Fibroblast of skin of scalp (primary cell): ENCODE measurements around the gene ETV7.
"Not testable (repeated sequence)": the region's sequence is repeated elsewhere in the genome, so short reads cannot be mapped to it uniquely, and the experiment has no call there.

Experiments used
- DNase-seq: peaks from one replicate; pipeline ENCODE4 v3.0.0-alpha.2; 2013

Gene ETV7

DNA sequence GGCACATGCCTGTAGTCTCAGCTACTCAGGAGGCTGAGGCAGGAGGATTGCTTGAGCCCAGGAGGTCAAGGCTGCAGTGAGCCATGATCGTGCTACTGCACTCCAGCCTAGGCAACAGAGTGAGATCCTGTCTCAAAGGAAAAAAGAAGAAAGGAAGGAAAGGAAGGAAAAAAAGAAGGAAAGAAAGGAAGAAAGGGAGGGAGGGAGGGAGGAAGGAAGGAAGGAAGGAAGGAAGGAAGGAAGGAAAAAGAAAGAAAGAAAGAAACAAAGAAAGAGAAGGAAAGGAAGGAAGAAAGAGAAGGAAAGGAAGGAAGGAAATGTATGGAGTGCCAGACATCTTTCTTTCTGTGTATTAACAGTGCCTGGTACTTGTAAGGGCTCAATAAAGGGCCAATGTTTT, 49.2 kb downstream of the ETV7 start:
- DNase-seq = not testable (repeated sequence)

DNA sequence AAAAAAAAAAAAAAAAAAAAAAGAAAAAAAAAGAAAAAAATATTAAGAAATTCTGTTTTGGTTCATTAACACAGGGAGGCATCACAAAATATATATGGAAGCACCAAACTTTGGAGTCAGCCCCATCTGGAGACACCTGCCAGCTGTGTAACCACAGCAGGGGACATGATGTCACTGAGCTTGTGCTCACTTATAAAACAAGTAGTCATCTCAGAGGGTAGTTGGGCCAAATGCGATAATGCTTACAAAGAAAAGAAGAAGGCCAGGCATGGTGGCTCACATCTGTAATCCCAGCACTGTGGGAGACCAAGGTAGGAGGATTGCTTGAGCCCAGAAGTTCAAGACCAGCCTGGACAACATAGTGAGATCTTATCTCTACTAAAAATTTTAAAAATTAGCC, 49.7 kb downstream of the ETV7 start:
- DNase-seq = no peak

DNA sequence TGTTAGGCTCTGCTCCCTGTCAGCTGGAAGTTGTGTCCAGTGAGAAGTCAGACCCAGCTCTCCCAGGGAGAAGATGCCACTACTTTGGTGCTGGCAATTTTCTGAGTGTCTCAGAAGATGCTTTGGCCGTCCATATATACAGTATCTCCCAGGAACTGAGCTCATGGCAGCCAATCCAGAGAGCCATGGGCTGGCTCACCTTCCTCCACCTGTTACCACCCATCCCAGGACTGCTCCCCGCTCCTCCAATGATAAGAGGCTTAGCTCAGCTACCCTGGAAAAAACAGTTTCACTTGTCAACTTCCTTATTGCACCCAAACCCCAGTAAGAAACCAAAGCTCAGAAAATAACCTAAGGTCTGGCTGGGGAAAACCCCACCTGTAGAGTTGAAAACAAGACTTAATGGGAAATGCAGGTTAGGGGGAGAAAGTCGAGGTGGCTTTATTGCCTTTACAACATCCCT, 50.7 kb downstream of the ETV7 start, which contains the start of gene BNIP5:
Gene BNIP5 (minus strand): TSS at position 110 of the 463 bp plus-strand sequence. CDS start 6,198 bp downstream, outside the sequence.
- no peak for DNase-seq

DNA sequence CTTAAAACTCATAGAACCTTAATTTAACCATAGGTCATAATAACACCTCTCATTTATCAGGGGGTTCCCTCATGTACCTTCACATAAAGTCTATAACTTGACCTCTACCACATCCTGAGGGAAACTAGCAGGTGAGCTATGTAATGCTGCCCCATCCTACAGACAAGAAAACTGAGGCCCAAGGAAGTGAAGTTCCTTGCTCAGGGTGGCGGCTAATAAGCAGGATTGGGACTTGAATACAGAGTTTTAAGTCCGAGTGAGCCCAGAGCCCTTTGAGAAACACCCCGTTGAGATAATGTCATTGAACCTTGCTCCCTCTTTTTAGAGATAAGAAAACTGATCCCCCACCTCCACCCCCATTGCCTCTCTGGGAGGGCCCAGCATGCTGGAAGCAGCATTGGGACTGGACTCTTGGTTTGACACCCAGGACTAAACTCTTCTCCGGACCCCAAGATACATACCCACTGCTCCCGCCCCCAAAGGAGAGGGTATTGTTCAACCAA, 51.2 kb downstream of the ETV7 start:
- no peak for DNase-seq

DNA sequence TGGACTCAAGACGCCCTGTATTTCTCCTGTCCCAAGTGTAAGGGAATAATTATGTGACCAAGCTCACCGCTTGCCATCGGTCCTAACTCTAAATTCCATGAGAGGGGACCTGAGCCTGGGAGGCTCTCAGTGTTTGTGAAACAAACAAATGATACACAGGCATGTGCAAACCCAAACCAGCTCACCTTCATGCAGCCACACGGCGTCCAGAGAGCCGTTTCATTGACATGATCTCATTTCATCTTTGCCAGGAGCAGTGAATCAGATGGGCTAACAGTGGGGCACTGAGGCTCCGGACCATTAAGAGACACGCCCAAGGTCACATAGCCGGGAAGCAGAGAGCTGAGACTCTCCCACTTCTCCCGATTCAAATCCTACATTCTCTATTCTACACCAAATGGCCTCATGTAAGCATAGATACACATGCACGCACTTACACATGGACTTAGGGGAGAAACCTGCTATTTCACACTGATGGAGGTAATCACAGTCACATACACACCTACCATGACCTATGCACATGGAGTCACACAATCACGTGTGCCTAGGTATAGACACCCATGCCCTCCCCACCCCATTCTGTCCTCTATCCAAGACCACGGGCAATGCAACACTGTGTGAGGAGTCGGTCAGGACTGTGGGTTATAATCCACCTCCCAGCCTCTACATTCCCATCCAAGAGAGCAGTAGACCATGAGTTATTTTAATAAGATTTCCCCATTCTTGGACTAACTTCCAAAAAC, 51.8 kb downstream of the ETV7 start:
- DNase-seq = no peak

DNA sequence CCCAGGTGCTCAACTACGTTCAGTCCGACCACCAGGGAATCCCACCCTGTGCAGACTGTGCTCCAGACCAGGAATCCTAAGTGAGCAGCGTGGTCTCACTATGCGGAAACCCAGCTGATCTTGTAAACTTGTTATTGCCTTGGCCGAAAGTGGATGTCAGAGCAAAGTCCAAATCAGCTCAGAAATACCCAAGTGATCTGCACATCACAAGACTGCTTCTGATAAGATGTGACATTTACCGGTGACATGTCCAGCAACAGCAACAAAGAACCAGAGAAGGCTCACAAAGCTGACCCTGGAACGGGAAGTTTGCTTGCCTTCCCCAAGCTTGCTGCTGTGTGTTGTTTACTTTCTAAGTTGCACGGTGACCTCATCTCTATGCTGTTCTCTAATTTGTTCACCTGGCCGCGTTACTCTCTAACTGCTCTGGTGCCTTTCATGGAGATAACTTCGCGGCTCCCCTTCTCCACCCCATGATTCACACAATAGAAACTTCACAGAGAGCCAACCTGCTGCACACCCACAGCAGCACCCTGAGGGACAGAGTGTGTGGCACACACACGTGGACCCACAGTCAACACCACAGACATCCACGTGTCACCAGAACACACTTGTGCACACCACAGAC, 52.5 kb downstream of the ETV7 start:
- DNase-seq = no peak

DNA sequence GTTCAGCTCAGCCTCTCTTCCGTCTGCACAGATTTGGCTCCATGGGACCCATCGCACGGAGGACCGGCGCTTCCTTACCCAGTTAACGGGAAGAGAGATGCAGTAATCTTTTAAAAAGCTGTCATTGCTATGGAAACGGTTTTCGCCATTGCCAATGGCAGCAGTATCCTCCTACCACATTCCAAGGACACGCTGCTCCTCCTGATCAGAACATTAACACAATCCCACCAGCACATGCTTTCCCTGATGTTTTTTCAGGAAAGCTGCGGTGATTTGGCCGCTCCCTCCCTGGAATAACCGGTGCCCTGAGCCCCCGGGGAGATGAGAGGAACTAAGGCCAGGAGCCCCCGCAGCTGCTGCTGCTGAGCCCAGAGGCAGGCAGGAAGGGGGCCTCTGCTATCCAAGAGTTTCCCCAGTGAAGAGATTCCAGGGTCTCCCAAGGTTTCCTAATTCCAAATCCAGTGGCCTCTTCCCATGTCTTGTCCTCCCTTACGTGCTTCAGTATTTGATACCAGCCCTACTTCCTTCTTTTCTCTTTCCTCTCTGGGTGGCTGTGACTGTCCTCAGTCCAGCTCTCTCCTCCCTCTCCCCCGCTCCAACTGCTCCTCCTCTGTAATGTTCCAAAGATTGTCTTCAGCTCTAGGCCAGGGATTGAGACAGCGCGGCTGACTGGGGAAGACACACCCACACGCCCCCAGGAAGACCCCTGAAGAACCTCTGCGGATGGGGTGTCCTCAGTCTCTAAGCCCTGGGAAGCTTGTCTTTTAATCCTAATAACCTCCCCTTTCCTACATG, 53.3 kb downstream of the ETV7 start:
- peak; percentile 25 for DNase-seq

DNA sequence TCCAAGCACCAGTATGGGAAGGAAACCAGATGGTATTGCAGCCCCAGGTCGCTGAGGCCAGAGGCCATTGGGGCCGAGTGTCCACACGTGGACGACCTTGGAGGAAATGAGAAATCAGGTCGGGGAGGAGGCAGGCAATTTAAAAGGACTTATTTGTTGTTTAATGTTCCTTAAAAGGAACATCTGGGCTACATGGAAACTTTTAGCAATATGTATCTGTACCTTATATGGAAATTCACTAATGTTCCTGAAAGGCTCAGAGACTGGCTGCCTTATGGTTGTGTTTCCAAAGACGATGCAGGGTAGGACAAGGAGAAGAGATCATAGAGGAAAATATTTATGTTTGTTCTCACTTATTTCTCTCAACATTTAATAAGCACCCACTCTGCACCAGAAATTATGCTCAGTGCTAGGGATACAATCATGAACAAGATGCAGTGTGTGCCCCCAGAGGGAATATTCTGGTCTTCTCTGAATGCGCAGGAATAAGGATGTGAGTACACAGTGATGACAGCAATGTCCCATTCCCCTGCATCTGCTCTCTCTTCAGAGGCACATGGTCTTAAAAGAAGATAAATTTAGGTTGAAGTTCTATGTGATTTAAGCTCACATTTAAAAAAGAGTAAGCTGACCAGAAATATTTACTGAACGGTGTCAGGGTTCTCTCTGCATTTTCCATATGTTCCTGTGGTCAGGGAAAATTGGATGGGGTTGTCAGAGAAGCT, 54.1 kb downstream of the ETV7 start:
- DNase-seq = no peak

DNA sequence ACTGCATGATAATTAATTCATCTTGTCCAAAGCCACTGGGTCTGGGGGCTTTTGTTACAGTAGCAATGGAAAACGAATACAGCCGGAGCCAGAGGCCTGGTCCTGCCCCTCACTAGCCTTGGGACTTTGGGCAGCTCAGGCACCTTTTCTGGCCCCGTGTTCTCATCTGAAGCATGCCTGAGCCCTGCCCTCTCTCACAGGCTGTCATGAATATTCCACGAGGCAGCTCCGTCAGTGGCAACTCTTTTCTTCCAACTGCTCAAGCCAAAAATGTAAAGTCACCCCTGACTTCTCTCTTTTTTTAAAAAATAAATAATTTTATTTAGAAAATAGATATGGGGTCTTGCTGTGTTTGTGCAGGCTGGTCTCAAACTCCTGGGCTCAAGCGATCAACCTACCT, 56.1 kb downstream of the ETV7 start:
- no peak for DNase-seq

DNA sequence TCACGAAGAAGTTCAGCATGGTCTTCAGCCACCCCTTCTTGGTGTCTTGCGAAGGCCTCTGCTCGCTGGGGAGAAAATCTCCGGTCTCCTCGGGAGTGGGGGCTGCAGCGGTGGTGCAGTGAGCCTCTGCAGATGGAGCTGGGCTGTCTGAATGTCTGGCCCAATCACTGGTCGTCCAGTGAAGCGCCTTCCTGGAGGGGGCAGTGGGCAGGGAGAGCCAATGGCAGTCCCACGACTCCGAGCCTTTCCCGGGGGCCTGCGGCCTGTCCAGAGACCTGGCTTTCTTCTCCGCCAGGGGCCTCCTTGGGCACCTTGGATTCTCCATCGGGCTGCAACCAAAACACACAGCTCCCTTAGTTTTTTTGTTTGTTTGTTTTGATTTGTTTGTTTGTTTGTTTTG, 57.1 kb downstream of the ETV7 start:
- no peak for DNase-seq

DNA sequence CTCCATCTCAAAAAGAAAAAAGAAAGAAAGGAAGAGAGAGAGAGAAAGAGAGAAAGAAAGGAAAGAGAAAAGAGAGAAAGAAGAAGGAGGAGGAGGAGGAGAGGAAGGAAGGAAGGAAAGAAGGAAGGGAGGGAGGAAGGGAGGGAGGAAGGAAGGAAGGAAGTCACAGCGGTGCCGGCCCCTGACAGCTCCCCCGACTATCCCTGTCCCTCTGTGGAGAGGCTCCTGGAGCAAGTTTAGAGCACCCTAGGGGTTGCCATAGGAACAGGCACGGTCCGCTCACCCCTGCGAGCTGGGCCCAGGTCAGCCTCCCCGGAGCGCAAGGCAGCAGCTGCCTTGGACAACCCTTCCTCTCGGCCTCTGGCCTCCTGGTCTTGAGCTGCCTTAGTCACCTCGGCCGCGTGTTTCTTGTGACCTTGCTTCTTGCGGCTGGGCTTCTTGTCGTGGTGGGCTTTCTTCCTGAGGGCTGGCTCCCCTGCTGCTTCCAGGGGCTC, 57.6 kb downstream of the ETV7 start:
- DNase-seq = no peak

DNA sequence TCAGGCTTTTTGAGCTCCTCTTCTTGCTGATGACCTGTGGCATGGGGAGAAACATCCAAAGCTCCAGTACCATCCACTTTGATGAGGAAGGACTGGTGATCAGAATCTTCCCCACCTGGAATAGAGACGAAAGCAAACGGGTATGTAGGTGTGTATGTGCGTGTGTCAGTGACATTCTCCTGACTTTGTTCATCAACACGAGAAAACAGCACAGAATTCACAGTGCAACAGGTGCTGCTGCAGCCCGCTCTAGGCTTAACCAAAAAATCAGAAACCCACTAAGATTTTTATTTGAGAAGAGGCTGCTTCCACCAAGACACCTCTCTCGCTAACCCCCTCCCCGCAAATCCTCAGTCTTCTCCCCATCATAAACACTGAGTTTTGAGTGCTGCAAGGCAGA, 58.9 kb downstream of the ETV7 start:
- no peak for DNase-seq

DNA sequence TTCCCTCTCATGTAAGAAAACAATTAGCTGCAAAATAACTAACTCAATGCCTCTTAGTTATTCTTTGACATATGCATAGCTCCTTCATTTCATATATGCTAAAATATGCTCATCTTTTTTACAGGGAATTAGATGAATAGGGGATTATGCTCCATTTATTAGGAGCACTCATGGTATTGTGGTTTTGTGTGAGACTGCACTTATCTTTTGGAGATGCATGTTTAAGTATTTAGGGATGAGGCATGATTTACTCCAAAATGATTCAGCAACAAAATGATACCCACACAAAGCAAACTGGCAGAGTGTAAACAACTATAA, 59.6 kb downstream of the ETV7 start:
- no peak for DNase-seq

DNA sequence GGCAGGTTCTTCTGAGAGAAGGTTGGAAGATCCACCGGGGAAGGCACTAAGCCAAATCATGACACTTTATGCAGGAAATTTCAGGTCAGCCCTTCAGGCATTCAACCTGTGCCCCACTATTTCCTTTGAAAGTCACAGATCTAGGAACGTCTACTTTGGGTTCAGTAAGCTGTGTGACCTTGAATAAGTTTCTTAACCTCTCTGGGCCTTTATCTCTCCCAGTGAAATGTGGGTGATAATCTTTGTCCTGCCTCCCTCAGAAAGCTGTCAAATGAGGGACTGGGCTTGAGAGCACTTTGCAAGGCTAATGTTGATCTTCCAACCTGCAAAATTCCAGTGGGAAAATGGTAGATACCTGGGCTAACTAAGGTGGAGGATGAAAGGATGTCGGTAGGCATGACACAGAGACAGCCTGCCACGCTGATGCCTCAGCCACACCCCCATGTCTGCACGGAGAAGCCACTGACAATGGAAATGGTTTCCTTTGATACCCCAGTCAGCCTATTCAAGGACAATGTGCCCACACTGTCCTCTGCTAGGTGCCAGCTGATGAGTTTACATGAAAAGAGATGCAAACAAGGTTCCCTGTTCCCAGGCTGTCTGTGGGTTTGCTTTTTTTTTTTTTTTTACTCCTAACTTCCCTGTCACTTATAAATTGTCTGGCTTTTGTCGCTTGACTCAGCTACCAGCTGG, 60.1 kb downstream of the ETV7 start:
- DNase-seq = no peak

DNA sequence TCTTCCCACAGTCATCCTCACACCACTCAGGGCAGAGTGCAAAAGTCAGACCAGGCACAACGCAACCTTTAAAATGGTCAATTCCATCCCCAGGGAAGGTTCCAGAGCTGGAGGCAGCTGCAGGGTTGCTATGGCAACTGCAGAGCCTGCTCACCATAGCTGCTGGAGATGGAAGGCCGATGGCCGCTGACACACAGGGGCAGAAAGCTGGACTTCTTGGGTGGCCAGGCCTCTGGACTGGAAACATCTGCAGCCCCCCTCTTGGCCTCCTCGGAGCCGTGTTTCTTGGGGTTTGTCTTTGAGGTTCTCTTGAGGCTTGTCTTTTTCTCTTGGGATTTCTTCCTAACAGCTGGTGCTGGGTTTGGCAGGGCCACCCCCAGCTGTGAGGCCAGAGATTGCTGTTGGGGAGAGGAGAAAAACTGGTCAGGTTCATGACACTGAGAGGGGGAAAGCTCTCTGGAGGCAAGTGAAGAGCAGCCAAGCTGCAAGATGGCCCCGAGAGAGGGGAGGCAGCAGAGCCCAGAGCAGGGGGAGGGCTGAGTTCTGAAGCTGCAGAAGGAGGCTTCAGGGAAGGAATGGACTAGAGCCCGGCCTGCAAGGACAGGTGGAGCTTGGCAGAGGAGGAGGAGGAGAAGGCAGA, 61.0 kb downstream of the ETV7 start:
- peak; percentile 10 for DNase-seq

DNA sequence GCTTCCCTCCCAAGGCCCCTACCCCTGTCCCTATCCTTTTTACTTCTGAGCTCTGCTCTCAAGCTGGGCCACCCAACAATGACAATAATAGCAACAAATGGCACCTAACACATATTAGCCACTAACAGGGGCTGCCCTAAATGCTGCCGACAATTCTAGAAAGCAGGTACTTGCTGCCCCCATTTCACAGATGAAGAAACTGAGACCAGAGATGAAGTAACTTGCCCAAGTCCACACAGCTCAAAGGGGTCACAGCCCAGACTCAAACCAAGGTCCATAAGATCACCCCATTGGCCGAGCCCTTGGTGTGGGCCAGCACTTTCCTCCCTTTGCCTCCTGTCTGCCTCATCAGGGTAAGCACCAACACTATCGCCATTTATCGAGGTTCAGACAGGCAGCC, 62.8 kb downstream of the ETV7 start:
- no peak for DNase-seq

DNA sequence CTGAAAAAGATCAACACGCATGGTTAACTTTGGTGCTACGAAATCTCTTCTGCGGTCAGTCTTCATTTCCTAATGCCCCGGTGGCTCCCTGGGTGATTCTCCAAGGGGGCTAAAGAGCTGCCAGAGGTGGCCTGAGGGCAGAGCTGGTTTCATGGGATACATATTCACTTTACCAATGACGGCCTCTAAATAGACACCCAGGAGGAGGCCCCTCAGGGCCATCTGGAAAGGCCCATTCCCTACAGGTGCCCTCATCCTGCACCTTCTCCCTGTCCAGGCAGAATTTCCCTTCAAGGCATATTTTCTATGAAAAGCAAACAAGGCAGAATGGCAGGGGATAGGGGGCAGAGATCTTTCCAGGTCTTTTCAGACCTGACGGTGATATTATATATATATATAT, 63.3 kb downstream of the ETV7 start:
- no peak for DNase-seq

DNA sequence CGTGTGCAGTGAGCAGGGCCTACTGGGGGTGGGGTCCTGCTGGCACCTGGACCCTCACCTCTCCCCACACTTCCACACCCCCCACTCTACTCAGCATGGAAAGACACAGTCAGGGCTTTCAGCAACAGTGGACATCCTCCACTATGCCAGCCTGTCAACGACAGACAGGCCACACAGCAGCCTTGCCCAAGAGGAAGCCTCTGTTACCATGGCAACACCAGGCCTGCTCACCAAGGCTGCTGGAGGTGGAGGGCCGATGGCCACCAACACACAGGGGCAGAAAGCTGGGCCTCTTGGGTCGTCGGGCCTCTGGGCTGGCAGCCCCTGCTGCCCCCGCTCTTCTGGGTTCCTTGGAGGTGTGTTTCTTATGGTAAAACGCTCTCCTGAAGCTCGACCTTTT, 64.4 kb downstream of the ETV7 start:
- DNase-seq = no peak

DNA sequence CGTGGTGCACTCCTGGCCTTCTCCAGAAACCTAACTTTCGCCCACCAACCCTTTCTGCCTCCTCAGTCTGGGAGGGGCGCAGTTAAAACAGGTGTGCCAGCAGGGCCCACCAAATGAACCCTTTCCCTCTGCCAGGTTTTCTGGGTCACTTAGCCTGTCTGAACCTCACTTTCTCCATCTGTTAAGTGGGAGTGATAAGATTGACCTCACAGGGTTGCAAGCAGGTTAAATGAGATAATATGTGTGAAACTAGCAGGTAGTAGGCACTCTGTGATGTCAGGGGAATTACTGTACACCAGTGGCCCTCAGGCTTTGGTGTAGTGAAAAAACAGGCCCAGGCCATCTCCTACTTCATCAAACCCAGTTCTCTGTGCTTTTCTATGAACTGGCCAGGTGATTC, 64.9 kb downstream of the ETV7 start:
- no peak for DNase-seq

DNA sequence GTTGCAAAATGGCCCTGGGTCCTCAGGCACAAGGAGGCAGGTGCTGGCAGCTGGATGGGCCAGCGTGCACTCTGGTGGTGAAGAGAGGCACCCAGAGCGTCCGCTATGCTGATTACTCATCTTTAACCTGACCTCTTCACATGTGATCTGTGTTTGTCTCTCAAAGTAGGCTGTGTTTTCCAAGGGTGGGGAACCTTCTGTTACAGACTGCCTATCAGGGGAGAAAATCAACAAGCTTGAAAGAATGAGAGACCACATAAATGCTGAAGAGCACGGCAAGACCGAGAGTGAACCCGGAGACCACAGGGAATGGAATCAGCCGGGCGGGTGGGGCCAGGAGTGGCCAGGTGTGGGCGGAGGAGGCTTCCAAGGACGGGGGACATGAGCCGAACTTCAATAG, 67.0 kb downstream of the ETV7 start:
- DNase-seq = no peak

DNA sequence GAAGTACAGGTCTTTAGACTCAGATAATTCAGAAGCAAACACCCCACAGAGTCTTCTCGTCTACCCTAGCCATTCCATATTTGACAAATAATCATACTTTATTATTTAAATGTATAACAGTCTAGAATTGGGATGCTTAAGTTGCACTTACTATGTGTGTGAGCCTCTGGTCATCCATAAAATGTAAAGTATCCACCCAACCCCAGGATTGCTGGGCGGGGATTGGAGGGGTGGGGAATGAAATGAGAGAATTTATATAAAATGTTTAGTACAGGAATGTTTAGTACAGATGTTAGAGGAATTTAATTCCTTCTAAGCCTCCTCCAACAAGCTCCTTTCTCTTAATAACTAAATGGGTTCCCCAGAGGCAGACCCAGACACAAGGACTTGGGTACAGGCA, 67.6 kb downstream of the ETV7 start:
- no peak for DNase-seq

DNA sequence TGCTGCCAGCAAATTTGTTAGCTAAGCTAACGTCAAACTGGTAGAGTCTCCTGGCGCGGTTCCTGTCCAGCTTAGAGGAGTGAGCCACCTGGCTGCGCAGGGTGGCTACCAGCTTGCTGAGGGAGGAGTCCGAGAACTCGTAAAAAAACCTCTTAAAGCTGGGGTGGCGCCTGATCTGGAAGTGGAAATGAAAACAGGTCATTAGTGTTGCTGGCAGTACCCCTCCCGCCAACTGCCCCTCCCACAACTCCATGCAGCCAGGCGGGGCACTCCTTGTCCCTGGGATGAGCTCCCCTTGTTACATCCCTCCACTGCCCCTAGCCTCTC, 68.1 kb downstream of the ETV7 start:
- no peak for DNase-seq
